Stimulated activated naive CD8-positive, alpha-beta T cell treated with anti-CD3 and anti-CD28 coated beads, Interleukin-15, Interleukin-2, amounts not matched to agents 100 U/mL and 50 U/mL, for 24 hours (primary cell): ENCODE data around the gene INPP5A.
"Not testable (repeated sequence)": the region's sequence is repeated elsewhere in the genome, so short reads cannot be mapped to it uniquely, and the experiment has no call there.

Experiments used
- ATAC-seq: fragments of 150-1000 bp; cut with Tn5 transposase; one replicate; pipeline ENCODE4 v1.10.0; 2021
- DNase-seq: peaks from one replicate; pipeline ENCODE4 v3.0.0; 2021

Gene INPP5A

GRCh38 chr10:132562177-132562915 lies 24.8 kb downstream of the INPP5A start:
- DNase-seq (no peak), ATAC-seq (no peak)

GRCh38 chr10:132562916-132563456 lies 25.4 kb downstream of the INPP5A start:
- DNase-seq (no peak), ATAC-seq (no peak)

- DNase-seq = no peak
- no peak for ATAC-seq
Observed at GRCh38 chr10:132563485-132564248, 26.1 kb downstream of the INPP5A start.

- no peak for ATAC-seq
- no peak for DNase-seq
Observed at GRCh38 chr10:132564249-132564605, 26.6 kb downstream of the INPP5A start.

- DNase-seq (no peak), ATAC-seq (no peak)
Observed at GRCh38 chr10:132564690-132565089, 27.1 kb downstream of the INPP5A start.

GRCh38 chr10:132565516-132566209 lies 28.1 kb downstream of the INPP5A start:
- DNase-seq = no peak
- ATAC-seq = no peak

GRCh38 chr10:132566892-132567291 lies 29.3 kb downstream of the INPP5A start:
- no peak for ATAC-seq
- no peak for DNase-seq

- ATAC-seq = no peak
- DNase-seq = no peak
Observed at GRCh38 chr10:132570265-132570664, 32.7 kb downstream of the INPP5A start.

GRCh38 chr10:132570771-132571649 lies 33.4 kb downstream of the INPP5A start:
- DNase-seq = no peak
- ATAC-seq = no peak

GRCh38 chr10:132571650-132572544 lies 34.3 kb downstream of the INPP5A start:
- peak; percentile 91 for ATAC-seq
- peak; percentile 79 for DNase-seq

GRCh38 chr10:132572545-132572937 lies 35.0 kb downstream of the INPP5A start:
- DNase-seq (no peak), ATAC-seq (no peak)

GRCh38 chr10:132572946-132573345 lies 35.4 kb downstream of the INPP5A start:
- DNase-seq, ATAC-seq: not testable (repeated sequence)

GRCh38 chr10:132574288-132574687 lies 36.7 kb downstream of the INPP5A start:
- no peak for ATAC-seq
- DNase-seq = no peak

GRCh38 chr10:132574783-132575319 lies 37.3 kb downstream of the INPP5A start:
- ATAC-seq (no peak), DNase-seq (no peak)

GRCh38 chr10:132575320-132576201 lies 38.0 kb downstream of the INPP5A start:
- ATAC-seq = peak; percentile 68
- DNase-seq = peak; percentile 69

- no peak for ATAC-seq
Observed at GRCh38 chr10:132576671-132577349, 39.2 kb downstream of the INPP5A start.

GRCh38 chr10:132577350-132578003 lies 39.9 kb downstream of the INPP5A start:
- DNase-seq = no peak
- no peak for ATAC-seq

More at GRCh38 chr10:132576671-132577349, 39.2 kb downstream of the INPP5A start:
- DNase-seq = no peak

- ATAC-seq (no peak), DNase-seq (no peak)
Observed at GRCh38 chr10:132578287-132578951, 40.8 kb downstream of the INPP5A start.
